CMK (cell line): ENCODE measurements around the gene NTSR1.

Source experiments
- DNase-seq: peaks from one replicate; pipeline ENCODE4 v3.0.0-alpha.2; 2010; ENCODE audit warnings: low read depth

The NTSR1 gene

GRCh38 chr20:62755817-62756724, 47.4 kb downstream of the NTSR1 start:
- no peak for DNase-seq

GRCh38 chr20:62758226-62758912, 49.7 kb downstream of the NTSR1 start:
- DNase-seq, result no peak

DNA sequence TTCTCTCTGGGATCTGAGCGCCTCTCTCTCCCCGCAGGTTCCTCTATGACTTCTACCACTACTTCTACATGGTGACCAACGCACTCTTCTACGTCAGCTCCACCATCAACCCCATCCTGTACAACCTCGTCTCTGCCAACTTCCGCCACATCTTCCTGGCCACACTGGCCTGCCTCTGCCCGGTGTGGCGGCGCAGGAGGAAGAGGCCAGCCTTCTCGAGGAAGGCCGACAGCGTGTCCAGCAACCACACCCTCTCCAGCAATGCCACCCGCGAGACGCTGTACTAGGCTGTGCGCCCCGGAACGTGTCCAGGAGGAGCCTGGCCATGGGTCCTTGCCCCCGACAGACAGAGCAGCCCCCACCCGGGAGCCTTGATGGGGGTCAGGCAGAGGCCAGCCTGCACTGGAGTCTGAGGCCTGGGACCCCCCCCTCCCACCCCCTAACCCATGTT, 51.4 kb downstream of the NTSR1 start:
- DNase-seq, result no peak

GRCh38 chr20:62760471-62760855, 51.8 kb downstream of the NTSR1 start:
- DNase-seq, result no peak

DNA sequence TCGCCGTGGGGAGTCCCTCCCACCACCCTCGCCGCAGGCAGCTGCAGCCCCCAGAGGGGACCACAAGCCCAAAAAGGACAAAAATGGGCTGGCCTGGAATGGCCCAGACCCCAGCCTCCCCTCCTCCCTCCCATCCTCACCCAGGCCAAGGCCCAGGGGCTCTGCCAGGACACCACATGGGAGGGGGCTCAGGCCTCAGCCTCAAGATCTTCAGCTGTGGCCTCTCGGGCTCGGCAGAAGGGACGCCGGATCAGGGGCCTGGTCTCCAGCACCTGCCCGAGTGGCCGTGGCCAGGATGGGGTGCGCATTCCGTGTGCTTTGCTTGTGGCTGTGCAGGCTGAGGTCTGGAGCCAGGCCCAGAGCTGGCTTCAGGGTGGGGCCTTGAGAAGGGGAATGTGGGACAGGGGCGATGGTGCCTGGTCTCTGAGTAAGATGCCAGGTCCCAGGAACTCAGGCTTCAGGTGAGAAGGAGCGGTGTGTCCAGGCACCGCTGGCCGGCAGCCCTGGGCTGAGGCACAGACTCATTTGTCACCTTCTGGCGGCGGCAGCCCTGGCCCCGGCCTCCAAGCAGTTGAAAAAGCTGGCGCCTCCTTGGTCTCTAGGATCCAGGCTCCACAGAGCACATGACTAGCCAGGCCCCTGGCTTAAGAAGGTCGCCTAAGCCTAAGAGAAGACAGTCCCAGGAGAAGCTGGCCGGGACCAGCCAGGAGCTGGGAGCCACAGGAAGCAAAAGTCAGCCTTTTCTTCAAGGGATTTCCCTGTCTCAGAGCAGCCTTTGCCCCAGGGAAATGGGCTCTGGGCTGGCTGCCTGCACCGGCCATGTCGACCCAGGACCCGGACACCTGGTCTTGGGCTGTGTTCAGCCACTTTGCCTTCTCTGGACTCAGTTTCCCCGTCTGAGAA, 52.5 kb downstream of the NTSR1 start:
- DNase-seq, result no peak

- no peak for DNase-seq
Observed at GRCh38 chr20:62761759-62762131, 53.1 kb downstream of the NTSR1 start.

GRCh38 chr20:62762376-62762775, 53.7 kb downstream of the NTSR1 start:
- DNase-seq, result no peak

DNA sequence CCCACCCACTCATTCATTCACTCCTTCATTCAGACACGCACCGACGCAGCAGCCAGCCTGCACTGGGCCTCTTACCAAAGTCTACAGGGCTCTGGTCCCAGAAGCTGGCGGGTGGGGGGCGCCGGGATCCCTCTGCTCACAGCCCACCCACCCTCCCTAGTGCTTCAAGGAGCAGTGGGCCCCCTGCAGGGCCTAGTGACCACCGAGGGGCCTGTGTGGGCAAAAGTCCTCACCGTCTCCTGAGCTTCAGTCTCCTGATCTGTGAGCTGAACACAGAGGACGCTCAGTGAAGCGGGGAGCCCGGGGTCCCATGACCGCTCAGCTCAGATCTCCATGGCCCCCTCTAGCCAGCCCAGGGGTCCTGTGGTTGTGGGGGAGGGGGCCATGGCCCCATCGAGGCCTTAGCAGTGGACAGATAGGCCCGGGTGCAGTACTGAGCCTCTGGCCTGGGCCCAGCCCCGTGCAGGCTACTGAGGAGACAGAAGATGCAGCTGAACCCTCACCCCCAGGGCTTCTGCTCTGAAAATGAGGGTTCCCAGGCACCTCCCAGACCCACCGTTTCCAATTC, 54.2 kb downstream of the NTSR1 start:
- no peak for DNase-seq

GRCh38 chr20:62763404-62763803, 54.8 kb downstream of the NTSR1 start:
- no peak for DNase-seq

GRCh38 chr20:62764156-62764935, 55.7 kb downstream of the NTSR1 start:
- no peak for DNase-seq

DNA sequence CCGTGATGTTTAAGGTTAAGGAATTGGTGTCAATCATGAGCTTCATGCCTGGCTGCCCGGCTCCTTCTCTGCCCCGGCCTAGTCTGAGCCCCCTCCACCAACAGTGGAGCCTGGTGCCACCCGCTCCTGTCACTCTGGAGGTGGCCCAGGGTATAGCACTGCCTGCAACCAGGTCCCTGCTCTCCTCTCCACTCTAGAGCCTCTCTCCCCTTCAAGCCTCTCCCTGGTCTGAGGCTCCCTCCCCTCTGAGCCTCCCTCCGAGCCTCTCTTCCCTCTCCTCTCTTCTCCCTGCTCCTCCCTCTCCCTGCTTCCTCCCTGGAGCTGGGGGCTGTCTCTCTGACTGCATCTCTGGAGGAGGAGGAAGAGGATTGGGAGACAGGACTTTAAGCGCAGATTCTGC, 56.4 kb downstream of the NTSR1 start:
- no peak for DNase-seq

DNA sequence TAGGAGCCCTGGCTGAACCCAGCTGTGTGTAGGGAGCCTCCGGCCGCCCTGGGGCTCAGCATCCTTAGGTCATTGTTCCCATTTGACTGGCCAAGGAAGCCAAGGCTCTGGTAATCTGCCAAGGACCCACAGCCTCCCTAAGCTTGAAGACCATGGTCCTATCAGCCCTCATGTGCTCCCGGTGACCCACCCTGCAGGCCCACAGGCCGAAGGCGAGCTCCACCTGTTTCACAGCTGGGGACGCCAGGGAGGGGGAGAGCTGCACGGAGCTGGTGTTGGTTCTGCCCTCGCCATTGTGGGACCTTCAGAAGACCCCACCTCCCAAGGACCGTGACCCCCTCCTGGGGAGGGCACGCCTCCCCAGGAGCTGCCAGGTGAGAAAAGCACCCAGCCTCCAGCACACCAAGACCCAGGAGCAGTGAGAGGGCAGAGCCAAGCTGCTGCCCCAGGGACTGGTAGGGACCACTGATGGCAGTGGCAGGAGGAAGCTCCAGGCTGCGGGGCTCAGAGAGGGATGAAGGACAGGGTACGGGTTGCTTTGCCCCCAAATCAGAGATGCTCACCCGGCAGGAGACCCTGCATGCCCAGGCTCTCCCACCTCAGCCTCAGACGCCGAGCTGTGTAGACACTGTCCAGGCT, 56.9 kb downstream of the NTSR1 start:
- no peak for DNase-seq

- DNase-seq, result no peak
Observed at GRCh38 chr20:62766071-62766450, 57.4 kb downstream of the NTSR1 start.

DNA sequence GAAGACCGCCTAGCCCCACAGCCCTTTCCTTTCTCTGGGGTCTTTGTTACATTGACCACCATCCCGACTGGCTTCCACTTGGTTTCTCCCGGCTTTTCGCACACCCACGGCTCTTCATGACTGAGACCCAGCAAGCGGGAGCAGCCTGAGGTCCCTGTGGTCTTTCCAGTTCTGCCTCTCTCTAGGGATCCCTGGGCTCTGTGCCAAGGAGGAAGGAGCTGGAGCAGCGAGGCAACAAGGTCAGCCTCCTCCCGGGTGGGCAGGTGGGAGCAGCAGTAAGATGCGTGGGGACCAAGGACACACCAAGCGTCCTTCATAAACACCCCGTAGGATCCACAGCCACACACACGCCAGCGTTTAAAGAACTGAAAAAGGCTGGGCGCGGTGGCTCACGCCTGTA, 58.1 kb downstream of the NTSR1 start:
- no peak for DNase-seq

- DNase-seq, result no peak
Observed at GRCh38 chr20:62768234-62768546, 59.6 kb downstream of the NTSR1 start.

DNA sequence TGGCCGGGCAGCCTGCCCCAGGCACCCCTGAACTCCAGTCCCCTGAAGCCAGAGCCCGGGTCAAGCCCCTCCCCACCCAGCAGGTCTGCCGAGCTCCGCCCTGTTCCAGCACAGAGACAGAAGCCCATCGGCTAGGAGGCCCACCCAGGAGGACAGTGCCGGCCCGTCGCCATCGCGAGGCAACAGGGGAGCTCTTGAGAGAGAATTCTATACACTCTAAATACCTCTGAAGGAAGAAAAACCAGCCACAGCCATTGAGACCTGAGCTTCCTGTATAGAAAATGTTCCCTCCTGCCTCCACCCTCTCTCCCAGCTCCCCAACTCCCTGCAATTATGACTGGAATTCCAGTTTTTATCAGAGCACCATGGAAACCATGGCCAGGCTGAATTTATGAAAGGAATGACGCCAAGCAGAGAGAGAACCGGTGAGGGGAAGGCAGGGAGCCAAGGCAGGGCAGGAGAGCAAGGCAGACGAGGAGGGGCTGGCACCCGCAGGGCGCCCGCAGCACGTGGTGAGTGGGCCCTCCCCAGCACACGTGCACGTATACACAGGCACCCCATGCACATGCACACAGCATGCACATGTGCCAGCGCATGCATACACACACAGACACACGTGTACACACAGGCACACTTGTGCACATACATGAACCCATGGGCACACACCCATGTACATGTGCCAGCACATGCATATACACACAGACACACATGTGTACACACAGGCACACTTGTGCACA, 60.1 kb downstream of the NTSR1 start:
- DNase-seq, result no peak

- no peak for DNase-seq
Observed at GRCh38 chr20:62769346-62770071, 60.9 kb downstream of the NTSR1 start.

- no peak for DNase-seq
Observed at GRCh38 chr20:62770111-62770910, 61.7 kb downstream of the NTSR1 start.

DNA sequence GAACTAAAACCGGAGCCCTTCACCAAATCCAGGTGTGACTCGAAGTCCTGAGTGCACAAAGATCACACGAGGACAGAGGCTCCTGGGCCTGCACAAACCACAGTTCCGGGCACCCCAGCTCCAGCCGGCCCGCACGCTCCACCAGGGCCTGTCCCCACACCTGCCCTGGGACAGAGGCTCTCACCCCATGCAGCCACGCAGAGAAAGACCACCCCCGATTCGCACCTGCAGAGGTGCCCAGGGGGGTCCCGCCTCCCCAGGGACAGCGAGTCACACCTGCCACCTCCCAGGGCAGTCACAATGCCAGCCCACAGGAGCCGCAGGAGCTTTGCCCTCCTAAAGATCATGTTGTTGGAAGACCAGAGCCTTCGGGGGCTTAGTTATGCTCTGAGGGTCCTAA, 62.3 kb downstream of the NTSR1 start:
- no peak for DNase-seq
